ENCODE results near the gene CYP2R1.

- no peak for TF ChIP-seq POLR2AphosphoS5 (IDR thresholded peaks at IDR 0.05)
- no peak for TF ChIP-seq CTCF (IDR thresholded peaks at IDR 0.05; ENCODE audit: poor library complexity, severe bottlenecking)
- TF ChIP-seq EZH2 (IDR thresholded peaks at IDR 0.05; ENCODE audit: borderline replicate concordance, insufficient read depth, low read length, poor library complexity, severe bottlenecking) = no peak
Measured at GRCh38 chr11:14927146-14927545, 35.1 kb upstream of the CYP2R1 start.
